Natural killer cell (primary cell): ENCODE measurements around the gene UNC79. TPM values are rescaled to one million over a fixed set of nuclear protein-coding genes. Genes with fewer than 3 reads are reported as not detected.

Source experiments
- ATAC-seq, 3 donors: fragments of 150-1000 bp in 2 of 3; fragments of 200-7000 bp in 1 of 3; cut with Tn5 transposase; 1 replicate in 1 of 3; 2 replicates in 2 of 3; pipeline ENCODE4 v1.10.0; 2021; ENCODE audit warnings: mild to moderate bottlenecking in 2 of 3, moderate library complexity in 2 of 3
- DNase-seq, 2 donors: peaks; one replicate each; pipeline versions ENCODE4 v3.0.0 to v3.0.0-alpha.2; 2013 to 2021; ENCODE audit warnings: mixed read lengths in 1 of 2
- H3K27ac ChIP-seq: one replicate; pipeline ENCODE4 v1.5.1; 2013; ENCODE audit warnings: mild to moderate bottlenecking, low read length
- H3K27me3 ChIP-seq: one replicate; pipeline ENCODE4 v1.6.1; 2013; ENCODE audit warnings: low read length; ENCODE audit not compliant: control insufficient read depth, insufficient read depth
- H3K36me3 ChIP-seq: one replicate; pipeline ENCODE4 v1.6.1; 2013; ENCODE audit warnings: low read length; ENCODE audit not compliant: control insufficient read depth, insufficient read depth
- H3K4me1 ChIP-seq: one replicate; pipeline ENCODE4 v1.6.1; 2013; ENCODE audit warnings: low read length; ENCODE audit not compliant: control insufficient read depth, insufficient read depth
- H3K4me3 ChIP-seq: one replicate; pipeline ENCODE4 v1.5.1; 2013; ENCODE audit warnings: low read length
- H3K9me3 ChIP-seq: one replicate; pipeline ENCODE4 v1.6.1; 2013; ENCODE audit warnings: low read length; ENCODE audit not compliant: control insufficient read depth, insufficient read depth
- H3K27ac Mint-ChIP-seq, 2 donors: one replicate each; pipeline ENCODE4 v1.8.0; 2022; ENCODE audit warnings: mild to moderate bottlenecking in 2 of 2, mixed read lengths in 2 of 2, moderate library complexity in 1 of 2
- H3K27me3 Mint-ChIP-seq, 2 donors: one replicate each; pipeline ENCODE4 v1.8.0; 2022; ENCODE audit warnings: low read depth in 2 of 2, mixed read lengths in 2 of 2
- H3K36me3 Mint-ChIP-seq: one replicate; pipeline ENCODE4 v1.8.0; 2022; ENCODE audit warnings: mixed read lengths
- H3K4me1 Mint-ChIP-seq, 2 donors: one replicate each; pipeline ENCODE4 v1.8.0; 2022; ENCODE audit warnings: mixed read lengths in 2 of 2
- H3K4me3 Mint-ChIP-seq: one replicate; pipeline ENCODE4 v1.8.0; 2022; ENCODE audit warnings: mild to moderate bottlenecking, moderate library complexity, mixed read lengths
- H3K9me3 Mint-ChIP-seq, 2 donors: one replicate each; pipeline ENCODE4 v1.8.0; 2022; ENCODE audit warnings: mixed read lengths in 2 of 2
- WGBS: methylation state at CpG from one replicate; pipeline ENCODE4 v1.1.7; 2013; ENCODE audit warnings: missing lambda C conversion rate; ENCODE audit not compliant: insufficient coverage; 5-methylcytosine and 5-hydroxymethylcytosine counted together
- intact Hi-C: fragments of 100-400 bp; cut with micrococcal nuclease; formaldehyde crosslinking; loops from one replicate; pipeline ENCODE4 v1.14.2; 2022
- total RNA-seq, 4 donors: library from RNA; stranded (reverse); fragments of 120-200 nt in 1 of 4; gene quantifications; one replicate each; pipeline versions ENCODE4 v1.2.3 to v1.2.4, GENCODE V29; 2013 to 2022
- TF ChIP-seq, protein P1 (sequence below): fragments of 200-600 bp; IDR thresholded peaks from one replicate; pipeline ENCODE4 v1.8.0; 2022; ENCODE audit warnings: antibody characterized with exemption

The UNC79 gene
- total RNA-seq, 3 donors from 2014 or later (not counting 1 experiment from before 2014, with no cell fraction given) = 0.05 TPM; not detected in 1

GRCh38 chr14:93533437-93533836 lies 102.7 kb downstream of the UNC79 start:
- H3K36me3 ChIP-seq = no peaks in the 10 kb centered on the region
- 80% methylated on average over 1 of the region's 2 CpGs for WGBS
- intact Hi-C loops = no loop called here
- H3K4me1 Mint-ChIP-seq = no peaks in the 10 kb centered on the region
- H3K27me3 Mint-ChIP-seq = peaks cover 8 to 58% of the 10 kb centered on the region in 2 donors
- no peaks in the 10 kb centered on the region for H3K36me3 Mint-ChIP-seq
- no peak overlapping the region for H3K4me3 Mint-ChIP-seq
- H3K4me1 ChIP-seq = peaks cover 4% of the 10 kb centered on the region
- no peak for DNase-seq
- no peak overlapping the region for H3K4me3 ChIP-seq
- TF ChIP-seq, protein P1, sequence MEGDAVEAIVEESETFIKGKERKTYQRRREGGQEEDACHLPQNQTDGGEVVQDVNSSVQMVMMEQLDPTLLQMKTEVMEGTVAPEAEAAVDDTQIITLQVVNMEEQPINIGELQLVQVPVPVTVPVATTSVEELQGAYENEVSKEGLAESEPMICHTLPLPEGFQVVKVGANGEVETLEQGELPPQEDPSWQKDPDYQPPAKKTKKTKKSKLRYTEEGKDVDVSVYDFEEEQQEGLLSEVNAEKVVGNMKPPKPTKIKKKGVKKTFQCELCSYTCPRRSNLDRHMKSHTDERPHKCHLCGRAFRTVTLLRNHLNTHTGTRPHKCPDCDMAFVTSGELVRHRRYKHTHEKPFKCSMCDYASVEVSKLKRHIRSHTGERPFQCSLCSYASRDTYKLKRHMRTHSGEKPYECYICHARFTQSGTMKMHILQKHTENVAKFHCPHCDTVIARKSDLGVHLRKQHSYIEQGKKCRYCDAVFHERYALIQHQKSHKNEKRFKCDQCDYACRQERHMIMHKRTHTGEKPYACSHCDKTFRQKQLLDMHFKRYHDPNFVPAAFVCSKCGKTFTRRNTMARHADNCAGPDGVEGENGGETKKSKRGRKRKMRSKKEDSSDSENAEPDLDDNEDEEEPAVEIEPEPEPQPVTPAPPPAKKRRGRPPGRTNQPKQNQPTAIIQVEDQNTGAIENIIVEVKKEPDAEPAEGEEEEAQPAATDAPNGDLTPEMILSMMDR = no peak
- H3K9me3 ChIP-seq = no peaks in the 10 kb centered on the region
- no peaks in the 10 kb centered on the region for H3K27me3 ChIP-seq
- ATAC-seq = no peak
- H3K9me3 Mint-ChIP-seq = no peaks in the 10 kb centered on the region
- H3K27ac Mint-ChIP-seq = no peak overlapping the region
- H3K27ac ChIP-seq = no peak overlapping the region

GRCh38 chr14:93533842-93534241 lies 103.1 kb downstream of the UNC79 start:
- Histone ChIP-seq H3K27ac (no peak overlapping the region), H3K4me3 (no peak overlapping the region), H3K9me3 (no peaks in the 10 kb centered on the region), H3K27me3 (no peaks in the 10 kb centered on the region), H3K36me3 (no peaks in the 10 kb centered on the region), H3K4me1 (peaks cover 4% of the 10 kb centered on the region)
- H3K4me3 Mint-ChIP-seq = no peak overlapping the region
- DNase-seq (peak in 1 of 2 donors; percentile 1), ATAC-seq (peak in 1 of 3 donors; percentile 32)
- TF ChIP-seq, protein P1 = no peak
- H3K4me1 Mint-ChIP-seq = no peaks in the 10 kb centered on the region
- no peaks in the 10 kb centered on the region for H3K9me3 Mint-ChIP-seq
- intact Hi-C loops = no loop called here
- H3K27ac Mint-ChIP-seq = no peak overlapping the region
- peaks cover 8 to 57% of the 10 kb centered on the region in 2 donors for H3K27me3 Mint-ChIP-seq
- no peaks in the 10 kb centered on the region for H3K36me3 Mint-ChIP-seq

DNA sequence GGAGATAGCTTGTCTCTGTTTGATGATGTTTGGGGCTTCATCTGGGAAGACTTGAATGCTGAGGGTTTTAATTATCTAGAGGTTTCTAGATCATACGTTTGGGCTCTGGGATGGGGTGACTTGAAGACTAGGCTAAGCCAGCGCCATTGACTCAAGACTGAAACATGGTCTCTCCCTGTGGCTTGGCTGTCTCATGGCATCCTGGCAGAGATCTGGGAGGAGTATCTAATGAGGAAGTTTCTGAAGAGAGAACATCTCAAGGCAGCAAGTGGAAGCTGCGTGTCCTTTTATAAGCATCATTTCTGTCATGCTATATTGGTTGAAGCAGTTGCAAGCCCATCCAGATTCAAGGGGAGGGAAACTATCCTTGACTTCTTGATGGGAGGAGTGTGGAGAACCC lies 104.8 kb downstream of the UNC79 start:
- H3K4me1 ChIP-seq = peaks cover 4% of the 10 kb centered on the region
- no peak overlapping the region for H3K27ac Mint-ChIP-seq
- TF ChIP-seq, protein P1 = no peak
- no peaks in the 10 kb centered on the region for H3K27me3 ChIP-seq
- no peaks in the 10 kb centered on the region for H3K9me3 Mint-ChIP-seq
- no peaks in the 10 kb centered on the region for H3K36me3 ChIP-seq
- no peak overlapping the region for H3K4me3 ChIP-seq
- no peaks in the 10 kb centered on the region for H3K36me3 Mint-ChIP-seq
- no peak overlapping the region for H3K27ac ChIP-seq
- no peak overlapping the region for H3K4me3 Mint-ChIP-seq
- DNase-seq = no peak
- no peaks in the 10 kb centered on the region for H3K4me1 Mint-ChIP-seq
- ATAC-seq = no peak
- H3K27me3 Mint-ChIP-seq = peaks cover 6 to 47% of the 10 kb centered on the region in 2 donors
- 96% methylated on average over 3 of the region's 3 CpGs for WGBS
- no peaks in the 10 kb centered on the region for H3K9me3 ChIP-seq
- intact Hi-C loops = no loop called here

DNA sequence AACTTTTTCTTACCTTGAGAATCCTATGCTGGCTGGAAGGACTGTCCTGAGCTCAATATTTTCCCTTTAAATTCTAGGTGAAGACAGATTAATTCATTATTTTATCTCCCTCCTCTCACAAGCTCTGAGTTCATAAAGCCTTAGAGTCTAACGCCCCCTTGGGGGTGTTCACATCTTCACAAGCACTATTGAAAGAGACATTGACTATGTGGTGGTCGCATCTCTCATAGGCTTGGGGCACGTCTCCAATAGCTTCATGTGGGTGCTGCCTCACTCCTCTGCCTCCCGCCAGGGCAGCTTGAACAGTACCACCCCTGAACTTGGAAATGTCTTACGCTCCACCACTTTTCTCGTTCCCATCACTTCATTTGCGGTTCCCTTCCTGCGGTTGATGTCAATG lies 106.2 kb downstream of the UNC79 start:
- no peaks in the 10 kb centered on the region for H3K9me3 Mint-ChIP-seq
- intact Hi-C loops = no loop called here
- H3K4me1 Mint-ChIP-seq = no peaks in the 10 kb centered on the region

More for the DNA sequence above, 106.2 kb downstream of the UNC79 start:
- Mint-ChIP-seq H3K27me3 (peaks cover 6 to 43% of the 10 kb centered on the region in 2 donors), H3K4me3 (no peak overlapping the region), H3K36me3 (no peaks in the 10 kb centered on the region), H3K27ac (no peak overlapping the region)
- peaks cover 4% of the 10 kb centered on the region for H3K4me1 ChIP-seq
- TF ChIP-seq, protein P1 = no peak
- 85% methylated on average over 7 of the region's 8 CpGs for WGBS
- H3K27me3 ChIP-seq = no peaks in the 10 kb centered on the region
- DNase-seq = no peak
- no peak overlapping the region for H3K27ac ChIP-seq
- no peaks in the 10 kb centered on the region for H3K9me3 ChIP-seq
- ATAC-seq = no peak
- H3K4me3 ChIP-seq = no peak overlapping the region
- H3K36me3 ChIP-seq = no peaks in the 10 kb centered on the region
